KOPT-K1 (cell line): ENCODE data around the gene TGFBR1.
A peak's percentile ranks its signal among the peaks of the same experiment; 100 is the strongest.

ENCODE experiments used
- H3K27ac ChIP-seq: fragments of 200-600 bp; sonication (generic); 2 replicates; pipeline ENCODE4 v1.5.1; 2016; ENCODE audit warnings: antibody characterized with exemption, mild to moderate bottlenecking, low read depth, low read length; ENCODE audit not compliant: poor library complexity, severe bottlenecking
- H3K36me3 ChIP-seq: fragments of 200-600 bp; sonication (generic); 2 replicates; pipeline ENCODE4 v1.5.1; 2017; ENCODE audit warnings: antibody characterized with exemption, mild to moderate bottlenecking, low read length, moderate library complexity; ENCODE audit not compliant: insufficient read depth
- H3K9me3 ChIP-seq: fragments of 200-600 bp; sonication (generic); 2 replicates; pipeline ENCODE4 v1.5.1; 2017; ENCODE audit warnings: antibody characterized with exemption, low read length, mild to moderate bottlenecking; ENCODE audit not compliant: insufficient read depth, poor library complexity, severe bottlenecking

The TGFBR1 gene

DNA sequence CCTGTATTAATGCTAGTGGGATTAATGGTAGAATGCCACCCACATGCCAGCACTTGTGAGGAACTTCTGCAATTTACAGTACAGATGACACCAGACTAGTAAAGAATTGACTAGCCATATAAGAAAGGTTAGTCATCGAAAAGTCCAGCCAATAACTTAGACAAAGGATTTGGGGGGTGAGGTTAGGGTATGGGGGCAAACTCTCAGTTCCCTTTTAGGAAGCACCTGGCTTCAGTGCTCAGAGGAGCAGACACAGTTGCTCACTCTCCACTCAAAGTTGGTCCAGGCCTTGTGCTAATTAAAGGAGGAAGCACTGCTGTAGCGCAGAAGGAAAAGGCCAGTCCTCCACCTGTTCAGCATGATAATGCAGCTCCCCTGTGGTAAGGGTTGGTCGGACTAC lies 25.2 kb downstream of the TGFBR1 start:
- H3K36me3 ChIP-seq: no peaks in the 10 kb centered on the region

DNA sequence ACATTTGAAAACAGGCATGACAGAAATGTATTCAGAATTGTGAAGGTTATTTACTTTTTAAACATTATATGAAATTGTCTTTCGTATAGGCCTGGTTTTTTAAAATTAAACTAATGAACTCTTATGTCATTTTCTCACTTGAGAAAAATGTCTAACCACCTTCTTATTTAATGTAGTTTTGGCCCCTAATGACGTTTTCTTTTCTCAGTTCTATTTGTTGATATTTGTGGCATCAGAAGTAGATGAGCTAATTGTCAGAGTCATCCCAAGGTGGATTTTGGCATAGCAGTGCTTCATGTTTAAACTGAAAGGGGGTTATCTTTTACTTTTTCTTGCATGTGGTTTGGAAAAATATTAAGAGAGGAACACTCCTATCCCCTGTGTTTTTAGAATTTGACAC lies 28.2 kb downstream of the TGFBR1 start:
- no peaks in the 10 kb centered on the region for H3K9me3 ChIP-seq
- no peak overlapping the region for H3K27ac ChIP-seq
- H3K36me3 ChIP-seq: no peaks in the 10 kb centered on the region

More for the DNA sequence above, 25.2 kb downstream of the TGFBR1 start:
- Histone ChIP-seq H3K9me3 (no peaks in the 10 kb centered on the region), H3K27ac (no peak overlapping the region)

DNA sequence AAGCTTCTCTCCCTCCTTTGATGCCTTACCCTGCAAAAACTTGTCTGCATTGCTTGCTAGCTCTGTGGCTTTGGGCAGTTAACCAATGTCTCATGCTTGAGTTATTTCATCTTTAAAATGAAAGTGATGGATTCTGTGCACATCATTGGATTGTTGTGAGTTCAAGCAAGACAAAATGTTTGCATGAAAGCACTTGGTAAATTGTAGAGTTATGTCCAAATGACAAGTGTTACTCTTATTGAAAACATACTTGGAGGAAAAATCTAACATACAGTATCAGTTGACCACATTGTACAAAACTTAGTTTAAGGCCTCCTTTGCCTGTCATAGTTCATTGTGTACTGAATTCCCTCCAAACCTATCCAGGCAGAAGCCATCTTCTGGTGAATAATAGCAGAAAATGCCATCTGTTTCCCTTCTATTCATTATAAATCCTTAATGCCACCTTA lies 30.0 kb downstream of the TGFBR1 start:
- Histone ChIP-seq H3K36me3 (peaks cover 5% of the 10 kb centered on the region; the same call in 1 of the 2 replicates), H3K9me3 (no peaks in the 10 kb centered on the region), H3K27ac (peak overlapping the region; percentile 68)

DNA sequence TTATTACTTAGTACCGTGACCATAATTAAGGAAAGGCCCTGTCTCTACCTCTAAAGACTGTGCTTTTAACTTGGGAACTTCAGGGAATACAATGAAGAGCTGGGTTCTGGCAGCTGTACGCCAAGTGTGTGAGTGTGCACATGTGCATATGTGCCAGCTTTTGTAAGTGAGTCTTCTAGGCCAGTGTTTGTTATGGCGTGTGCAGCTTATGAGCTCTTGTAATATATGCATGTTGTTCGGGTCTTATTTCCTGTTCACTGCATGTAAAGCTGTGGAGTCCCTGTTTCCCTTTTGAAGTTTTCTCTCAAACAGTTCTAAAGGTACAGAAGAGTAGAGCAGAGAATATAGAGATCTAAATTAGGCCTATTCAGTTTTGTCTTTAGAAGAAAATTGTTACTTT lies 30.5 kb downstream of the TGFBR1 start:
- peaks cover 5% of the 10 kb centered on the region; the same call in 1 of the 2 replicates for H3K36me3 ChIP-seq
- no peaks in the 10 kb centered on the region for H3K9me3 ChIP-seq
- H3K27ac ChIP-seq: peak overlapping the region; percentile 68

DNA sequence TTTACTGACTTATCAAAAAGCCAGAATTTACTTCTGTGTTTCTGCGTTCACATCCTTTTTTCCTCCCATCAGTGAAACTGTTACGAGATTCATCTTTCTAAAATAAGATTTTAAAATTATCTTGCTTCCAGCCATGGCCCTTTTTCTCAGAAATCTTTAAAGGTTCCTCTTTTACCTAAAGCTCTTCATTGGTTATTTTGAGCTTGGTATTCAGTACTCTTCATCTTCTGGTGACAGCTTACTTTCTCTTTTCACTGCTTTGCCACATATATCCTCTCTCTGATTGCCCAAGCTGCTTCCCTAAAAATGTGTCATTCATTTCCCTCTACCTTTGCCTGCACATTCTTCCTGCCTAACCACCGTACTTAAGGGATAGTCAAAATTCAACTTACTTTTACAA lies 32.3 kb downstream of the TGFBR1 start:
- Histone ChIP-seq H3K9me3 (no peaks in the 10 kb centered on the region), H3K36me3 (peaks cover 20% of the 10 kb centered on the region; the same call in 1 of the 2 replicates), H3K27ac (no peak overlapping the region)

DNA sequence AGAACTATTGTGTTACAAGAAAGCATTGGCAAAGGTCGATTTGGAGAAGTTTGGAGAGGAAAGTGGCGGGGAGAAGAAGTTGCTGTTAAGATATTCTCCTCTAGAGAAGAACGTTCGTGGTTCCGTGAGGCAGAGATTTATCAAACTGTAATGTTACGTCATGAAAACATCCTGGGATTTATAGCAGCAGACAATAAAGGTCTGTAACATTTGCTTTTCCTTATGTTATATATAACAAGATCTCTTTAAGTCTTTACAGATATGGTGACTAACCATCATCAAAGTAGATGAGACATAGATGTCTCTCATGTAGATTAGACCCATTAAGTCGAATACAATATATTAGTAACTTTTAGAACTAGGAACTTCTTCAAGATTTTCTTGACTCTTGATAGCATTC lies 33.0 kb downstream of the TGFBR1 start:
- Histone ChIP-seq H3K9me3 (no peaks in the 10 kb centered on the region), H3K27ac (no peak overlapping the region), H3K36me3 (peaks cover 26% of the 10 kb centered on the region; the same call in 1 of the 2 replicates)

DNA sequence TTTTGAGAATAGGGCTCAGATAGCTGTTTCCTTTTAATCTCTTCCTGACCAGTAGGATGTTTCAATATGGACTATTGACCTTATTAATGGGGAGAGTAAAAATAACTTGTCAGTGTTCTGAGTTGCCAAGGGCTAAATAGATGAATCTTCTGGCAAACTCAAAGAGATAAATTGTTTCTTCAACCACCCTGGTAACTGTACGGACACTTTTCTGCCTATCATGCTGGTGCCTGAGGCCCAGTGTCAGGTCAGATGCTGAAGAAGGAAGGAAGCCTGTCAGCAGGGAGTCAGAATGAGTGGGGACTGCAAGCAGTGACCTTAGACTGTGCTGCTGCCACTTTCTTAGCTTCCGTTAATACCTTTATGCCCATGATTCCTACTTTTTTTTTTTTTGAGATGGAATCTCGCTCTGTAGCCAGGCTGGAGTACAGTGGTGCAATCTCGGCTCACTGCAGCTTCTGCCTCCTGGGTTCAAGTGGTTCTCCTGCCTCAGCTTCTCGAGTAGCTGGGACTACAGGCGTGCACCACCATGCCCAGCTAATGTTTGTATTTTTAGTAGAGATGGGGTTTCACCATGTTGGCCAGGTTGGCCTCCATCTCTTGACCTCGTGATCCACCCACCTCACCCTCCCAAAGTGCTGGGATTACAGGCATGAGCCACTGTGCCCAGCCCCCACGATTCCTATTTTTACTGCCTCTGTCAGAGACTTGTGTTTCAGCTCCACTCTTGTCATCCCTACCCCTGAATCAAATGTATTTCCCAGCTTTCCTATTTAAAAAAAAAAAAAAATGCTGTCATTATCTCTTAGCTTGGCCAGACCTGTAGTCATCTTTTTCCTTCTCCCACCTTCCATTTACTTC lies 33.7 kb downstream of the TGFBR1 start:
- Histone ChIP-seq H3K27ac (no peak overlapping the region), H3K9me3 (no peaks in the 10 kb centered on the region), H3K36me3 (peaks cover 27% of the 10 kb centered on the region; the same call in 1 of the 2 replicates)

DNA sequence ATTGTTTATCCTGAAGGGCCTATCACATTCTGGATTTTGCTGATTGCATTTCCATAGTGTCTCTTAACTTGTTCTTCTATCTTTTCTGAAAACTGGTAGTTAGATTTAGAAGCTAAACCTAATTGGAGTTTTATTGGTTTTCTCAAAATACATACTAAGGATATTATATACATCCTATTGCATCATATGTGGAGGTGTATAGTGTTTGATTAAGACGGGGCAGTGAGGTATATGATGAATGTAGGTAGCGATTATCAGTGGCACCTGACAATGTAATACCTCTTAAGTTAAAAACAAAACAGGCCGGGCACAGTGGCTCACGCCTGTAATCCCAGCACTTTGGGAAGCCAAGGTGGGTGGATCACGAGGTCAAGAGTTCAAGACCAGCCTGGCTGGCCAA lies 35.0 kb downstream of the TGFBR1 start:
- H3K36me3 ChIP-seq: peaks cover 32% of the 10 kb centered on the region
- no peak overlapping the region for H3K27ac ChIP-seq
- no peaks in the 10 kb centered on the region for H3K9me3 ChIP-seq

DNA sequence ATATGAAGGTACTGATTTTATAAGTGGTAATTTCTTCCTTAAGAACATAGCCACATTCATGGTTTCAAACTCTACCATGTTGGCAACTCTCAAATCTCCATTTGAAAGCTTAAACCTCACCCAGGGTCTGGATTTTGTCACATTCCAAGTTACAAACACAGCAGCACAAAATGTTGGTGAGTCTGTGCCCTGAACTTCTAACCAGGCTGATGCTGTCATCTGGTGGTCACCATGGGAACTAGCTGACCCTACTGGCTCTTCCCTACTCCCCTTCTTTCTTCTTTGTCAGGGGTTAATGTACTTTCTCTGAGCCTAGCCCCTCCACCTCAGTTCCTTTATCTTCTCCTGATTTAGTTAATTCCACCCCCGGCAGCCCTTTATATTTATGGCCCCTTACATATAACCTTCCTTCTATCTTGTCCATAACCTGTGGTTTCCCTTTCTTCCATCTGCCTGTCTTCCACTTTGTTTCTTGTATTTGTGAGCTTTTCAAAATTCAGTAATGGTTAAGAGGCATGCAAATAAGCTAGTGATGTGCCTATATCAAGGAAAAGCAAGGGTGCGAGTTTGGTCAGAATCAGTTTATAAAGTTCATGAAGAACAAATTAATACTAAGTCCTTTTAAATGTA lies 35.9 kb downstream of the TGFBR1 start:
- Histone ChIP-seq H3K9me3 (no peaks in the 10 kb centered on the region), H3K36me3 (peaks cover 41% of the 10 kb centered on the region), H3K27ac (no peak overlapping the region)

DNA sequence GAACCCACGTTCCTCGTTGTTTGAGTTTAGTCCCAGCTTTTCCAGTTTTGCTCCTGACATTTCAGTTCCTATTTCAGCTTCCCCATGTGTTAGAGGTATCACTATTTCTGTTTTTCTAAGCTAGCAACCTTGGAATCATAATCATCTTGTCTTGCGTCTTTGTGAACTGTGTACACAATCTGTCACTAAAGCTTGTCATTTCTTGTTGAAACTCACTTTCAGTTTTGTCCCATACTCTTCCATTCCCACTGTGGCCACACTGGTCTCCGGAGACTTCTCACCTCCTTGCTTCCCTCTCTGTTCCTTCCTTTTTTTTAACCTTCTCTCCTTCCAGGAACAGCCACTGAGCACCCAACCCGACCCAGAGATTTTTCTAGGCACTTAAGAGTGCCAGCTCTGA lies 36.9 kb downstream of the TGFBR1 start:
- Histone ChIP-seq H3K9me3 (no peaks in the 10 kb centered on the region), H3K36me3 (peaks cover 52% of the 10 kb centered on the region), H3K27ac (no peak overlapping the region)

DNA sequence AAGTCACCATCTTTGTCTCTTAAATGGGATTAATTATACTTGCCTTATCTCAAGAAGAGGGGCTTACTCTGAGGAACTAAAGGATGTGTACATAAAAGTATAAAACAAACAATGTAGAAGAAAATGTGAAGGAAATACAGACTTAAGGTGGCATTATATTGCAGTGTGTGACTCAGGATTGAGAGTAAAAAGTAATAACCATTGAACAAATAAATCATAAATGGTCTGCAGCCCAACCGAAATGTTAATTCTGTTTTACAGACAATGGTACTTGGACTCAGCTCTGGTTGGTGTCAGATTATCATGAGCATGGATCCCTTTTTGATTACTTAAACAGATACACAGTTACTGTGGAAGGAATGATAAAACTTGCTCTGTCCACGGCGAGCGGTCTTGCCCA lies 37.4 kb downstream of the TGFBR1 start:
- no peaks in the 10 kb centered on the region for H3K9me3 ChIP-seq
- peaks cover 56% of the 10 kb centered on the region for H3K36me3 ChIP-seq
- H3K27ac ChIP-seq: no peak overlapping the region

DNA sequence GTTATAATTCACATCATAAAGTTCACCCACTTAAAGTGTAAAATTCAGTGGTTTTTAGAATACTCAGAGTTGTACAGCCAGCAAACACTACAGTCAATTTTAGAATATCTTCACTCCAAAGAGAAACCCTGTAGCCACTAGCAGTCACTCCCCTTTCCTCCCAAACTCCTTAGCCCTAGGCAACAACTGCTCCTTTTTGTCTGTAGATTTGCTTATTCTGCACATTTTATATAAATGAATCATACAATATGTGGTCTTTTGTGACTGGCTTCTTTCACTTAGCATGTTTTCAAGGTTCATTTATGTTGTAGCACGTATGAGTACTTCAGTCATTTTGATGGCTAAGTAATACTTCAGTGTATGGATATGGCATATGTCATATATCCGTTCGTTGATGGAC lies 38.7 kb downstream of the TGFBR1 start:
- H3K36me3 ChIP-seq: peaks cover 66% of the 10 kb centered on the region
- no peaks in the 10 kb centered on the region for H3K9me3 ChIP-seq
- no peak overlapping the region for H3K27ac ChIP-seq

DNA sequence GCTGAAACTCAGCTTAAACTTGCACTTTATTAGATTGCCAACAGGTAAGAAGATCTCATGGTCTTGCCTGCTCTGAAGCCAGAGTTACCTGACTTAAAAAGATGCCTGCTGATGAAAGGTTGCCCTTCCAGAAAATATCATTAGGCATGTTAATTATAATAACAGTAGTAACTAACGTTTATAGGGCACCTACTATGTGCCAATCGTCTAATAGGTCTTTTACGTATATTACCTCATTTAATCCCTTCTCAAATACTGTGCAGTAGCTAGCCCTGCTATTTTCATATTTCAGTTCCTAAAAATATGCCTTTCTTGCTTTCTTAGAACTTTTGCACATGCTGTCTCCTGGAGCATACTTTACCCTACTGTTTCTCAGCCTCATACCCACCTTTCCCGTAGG lies 40.1 kb downstream of the TGFBR1 start:
- Histone ChIP-seq H3K27ac (no peak overlapping the region), H3K9me3 (no peaks in the 10 kb centered on the region), H3K36me3 (peaks cover 76% of the 10 kb centered on the region)

DNA sequence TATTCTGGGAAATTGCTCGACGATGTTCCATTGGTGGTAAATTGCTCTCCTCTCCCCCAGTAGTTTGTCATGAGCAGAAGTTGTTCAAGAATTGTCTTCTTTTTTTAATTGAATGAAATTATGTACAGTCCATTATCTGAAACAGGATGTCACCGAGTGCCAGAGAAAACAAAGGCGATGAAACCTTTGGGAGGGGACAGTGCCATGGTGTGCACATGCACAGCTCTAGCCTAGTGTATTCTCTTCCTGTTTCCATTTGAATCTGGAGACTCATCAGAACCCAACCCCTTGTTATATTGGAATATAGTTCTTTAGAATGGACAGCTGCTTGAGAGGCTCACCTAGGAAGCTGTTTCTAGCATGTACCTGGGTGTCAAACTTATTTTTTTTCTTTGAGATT lies 41.7 kb downstream of the TGFBR1 start:
- Histone ChIP-seq H3K36me3 (peaks cover 68% of the 10 kb centered on the region), H3K27ac (no peak overlapping the region), H3K9me3 (no peaks in the 10 kb centered on the region)

DNA sequence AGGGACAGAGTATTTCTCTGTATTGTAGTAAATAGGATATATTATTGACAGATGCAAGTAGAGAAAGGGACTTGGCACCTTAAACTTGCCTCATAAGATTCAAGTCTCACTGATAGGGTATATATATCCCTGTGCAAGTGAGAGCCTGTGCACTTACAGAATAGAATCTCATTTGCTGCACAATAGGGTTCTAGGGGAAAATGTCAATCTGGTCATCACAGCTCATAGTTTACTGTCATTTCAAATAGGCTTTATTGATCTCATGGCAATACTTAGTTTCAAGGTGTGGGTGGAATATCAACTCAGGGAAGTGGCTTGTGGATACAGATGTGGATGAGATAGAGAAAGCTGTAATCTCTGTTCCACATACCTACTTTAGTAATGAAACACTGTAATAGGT lies 42.3 kb downstream of the TGFBR1 start:
- Histone ChIP-seq H3K27ac (no peak overlapping the region), H3K36me3 (peaks cover 67% of the 10 kb centered on the region), H3K9me3 (no peaks in the 10 kb centered on the region)
